Karpas-422 (cell line): ENCODE measurements around the gene ALDH2. TPM values are rescaled to one million over a fixed set of nuclear protein-coding genes. Genes with fewer than 3 reads are reported as not detected.

Source experiments
- DNase-seq: peaks from one replicate; pipeline ENCODE4 v3.0.0-alpha.2; 2015
- H2AFZ ChIP-seq: fragments of 200-600 bp; sonication (generic); 2 replicates; pipeline ENCODE4 v1.6.1; 2014; ENCODE audit warnings: antibody characterized with exemption, low read length, mixed read lengths
- H3K27ac ChIP-seq: fragments of 200-600 bp; sonication (generic); 2 replicates; pipeline ENCODE4 v1.5.1; 2014; ENCODE audit warnings: mild to moderate bottlenecking, low read length, moderate library complexity
- H3K27me3 ChIP-seq: fragments of 200-600 bp; sonication (generic); 2 replicates; pipeline ENCODE4 v1.6.1; 2014; ENCODE audit warnings: low read length, mixed read lengths
- H3K36me3 ChIP-seq: fragments of 200-600 bp; sonication (generic); 2 replicates; pipeline ENCODE4 v1.6.1; 2014; ENCODE audit warnings: low read length, mixed read lengths; ENCODE audit not compliant: insufficient read depth
- H3K4me1 ChIP-seq: fragments of 200-600 bp; sonication (generic); 2 replicates; pipeline ENCODE4 v1.6.1; 2014; ENCODE audit warnings: mild to moderate bottlenecking, low read length, mixed read lengths
- H3K4me2 ChIP-seq: fragments of 200-600 bp; sonication (generic); 2 replicates; pipeline ENCODE4 v1.6.1; 2014; ENCODE audit warnings: low read length, low read depth, mild to moderate bottlenecking; ENCODE audit not compliant: poor library complexity, severe bottlenecking
- H3K4me3 ChIP-seq: fragments of 200-600 bp; sonication (generic); 2 replicates; pipeline ENCODE4 v1.5.1; 2014; ENCODE audit warnings: mild to moderate bottlenecking, antibody characterized with exemption, low read length, mixed read lengths
- H3K79me2 ChIP-seq: fragments of 200-600 bp; sonication (generic); 2 replicates; pipeline ENCODE4 v1.6.1; 2014; ENCODE audit warnings: mild to moderate bottlenecking, low read length, mixed read lengths
- H3K9ac ChIP-seq: fragments of 200-600 bp; sonication (generic); 2 replicates; pipeline ENCODE4 v1.6.0; 2014; ENCODE audit warnings: low read length
- H3K9me2 ChIP-seq: fragments of 200-600 bp; sonication (generic), shearing (Covaris generic); replicated peaks from 2 replicates; pipeline ENCODE4 v1.6.0; 2014; ENCODE audit warnings: mild to moderate bottlenecking, low read length, moderate library complexity; ENCODE audit not compliant: insufficient read depth
- H3K9me3 ChIP-seq: fragments of 300-700, 200-600 bp; sonication (generic); 2 replicates; pipeline ENCODE4 v1.6.1; 2014; ENCODE audit warnings: low read length, mixed read lengths
- H4K20me1 ChIP-seq: fragments of 200-600 bp; sonication (generic); 2 replicates; pipeline ENCODE4 v1.6.1; 2014; ENCODE audit warnings: mild to moderate bottlenecking, antibody characterized with exemption, low read length, low read depth; ENCODE audit not compliant: insufficient read depth
- total RNA-seq: library from RNA; depleted of rRNA; stranded (reverse); fragments of >200 nt; shearing (Covaris generic); gene quantifications from 2 replicates; pipeline ENCODE4 v1.2.3, GENCODE V29; 2014; ENCODE audit warnings: low replicate concordance

ALDH2 gene
- total RNA-seq, 1 experiment from 2014 or later, result 69.0 TPM

- H4K20me1 ChIP-seq, result no peaks in the 10 kb centered on the region
- no peak overlapping the region for H3K4me3 ChIP-seq
- DNase-seq, result no peak
- H3K36me3 ChIP-seq, result no peaks in the 10 kb centered on the region; the same call in 1 of the 2 replicates
- peaks cover 26% of the 10 kb centered on the region for H3K4me1 ChIP-seq
- no peak overlapping the region for H2AFZ ChIP-seq
- no peak overlapping the region for H3K4me2 ChIP-seq
- H3K9ac ChIP-seq, result no peak overlapping the region
- no peak overlapping the region for H3K27ac ChIP-seq
- H3K27me3 ChIP-seq, result no peaks in the 10 kb centered on the region
- no peaks in the 10 kb centered on the region for H3K9me3 ChIP-seq
- H3K79me2 ChIP-seq, result no peaks in the 10 kb centered on the region
- H3K9me2 ChIP-seq, result no peaks in the 10 kb centered on the region
Observed at GRCh38 chr12:111754671-111755070, 12.1 kb upstream of the ALDH2 start.

GRCh38 chr12:111756196-111756595 is 10.5 kb upstream of the ALDH2 start:
- Histone ChIP-seq H3K27me3 (no peaks in the 10 kb centered on the region), H3K9me2 (no peaks in the 10 kb centered on the region), H3K4me1 (peaks cover 40% of the 10 kb centered on the region), H4K20me1 (no peaks in the 10 kb centered on the region), H3K79me2 (no peaks in the 10 kb centered on the region), H3K9ac (no peak overlapping the region), H3K4me3 (no peak overlapping the region), H2AFZ (no peak overlapping the region), H3K9me3 (no peaks in the 10 kb centered on the region), H3K4me2 (no peak overlapping the region), H3K36me3 (no peaks in the 10 kb centered on the region), H3K27ac (no peak overlapping the region)
- no peak for DNase-seq

- Histone ChIP-seq H3K79me2 (no peaks in the 10 kb centered on the region), H3K36me3 (no peaks in the 10 kb centered on the region), H3K4me1 (peaks cover 45% of the 10 kb centered on the region), H3K9me2 (no peaks in the 10 kb centered on the region), H3K27ac (no peak overlapping the region), H3K4me2 (no peak overlapping the region), H3K27me3 (no peaks in the 10 kb centered on the region), H3K4me3 (no peak overlapping the region), H3K9ac (no peak overlapping the region), H2AFZ (no peak overlapping the region), H4K20me1 (no peaks in the 10 kb centered on the region), H3K9me3 (no peaks in the 10 kb centered on the region)
- DNase-seq, result no peak
Observed at GRCh38 chr12:111756681-111757080, 10.1 kb upstream of the ALDH2 start.

GRCh38 chr12:111757361-111758119 is 9.2 kb upstream of the ALDH2 start:
- Histone ChIP-seq H3K4me2 (peak overlapping the region; percentile 65), H3K4me3 (peak overlapping the region; percentile 26; the same call in 1 of the 2 replicates), H4K20me1 (no peaks in the 10 kb centered on the region), H2AFZ (no peak overlapping the region), H3K9me2 (no peaks in the 10 kb centered on the region), H3K36me3 (no peaks in the 10 kb centered on the region), H3K27me3 (no peaks in the 10 kb centered on the region), H3K9ac (peak overlapping the region; percentile 61), H3K9me3 (no peaks in the 10 kb centered on the region), H3K4me1 (peaks cover 53% of the 10 kb centered on the region), H3K27ac (peak overlapping the region; percentile 82), H3K79me2 (no peaks in the 10 kb centered on the region)
- DNase-seq, result peak; percentile 89

GRCh38 chr12:111758120-111758561 is 8.6 kb upstream of the ALDH2 start:
- Histone ChIP-seq H3K4me3 (peak overlapping the region; percentile 26; the same call in 1 of the 2 replicates), H4K20me1 (no peaks in the 10 kb centered on the region), H3K9ac (peak overlapping the region; percentile 61), H3K9me3 (no peaks in the 10 kb centered on the region), H3K27me3 (no peaks in the 10 kb centered on the region), H3K4me1 (peaks cover 59% of the 10 kb centered on the region), H3K4me2 (peak overlapping the region; percentile 65), H3K9me2 (no peaks in the 10 kb centered on the region), H3K27ac (peak overlapping the region; percentile 82), H3K36me3 (no peaks in the 10 kb centered on the region), H3K79me2 (no peaks in the 10 kb centered on the region), H2AFZ (no peak overlapping the region)
- no peak for DNase-seq

GRCh38 chr12:111759271-111759670 is 7.5 kb upstream of the ALDH2 start:
- Histone ChIP-seq H3K4me1 (peaks cover 71% of the 10 kb centered on the region), H3K79me2 (no peaks in the 10 kb centered on the region), H3K9me2 (no peaks in the 10 kb centered on the region), H3K36me3 (no peaks in the 10 kb centered on the region), H3K4me2 (no peak overlapping the region), H3K27ac (no peak overlapping the region), H3K9ac (no peak overlapping the region), H3K9me3 (no peaks in the 10 kb centered on the region), H4K20me1 (no peaks in the 10 kb centered on the region), H3K27me3 (no peaks in the 10 kb centered on the region), H2AFZ (no peak overlapping the region), H3K4me3 (no peak overlapping the region)
- no peak for DNase-seq

GRCh38 chr12:111759991-111760390 is 6.7 kb upstream of the ALDH2 start:
- no peaks in the 10 kb centered on the region for H4K20me1 ChIP-seq

GRCh38 chr12:111761099-111761498 is 5.6 kb upstream of the ALDH2 start:
- Histone ChIP-seq H3K27ac (peak overlapping the region; percentile 78), H3K4me1 (peaks cover 88% of the 10 kb centered on the region), H3K4me2 (peak overlapping the region; percentile 53), H3K79me2 (no peaks in the 10 kb centered on the region), H3K27me3 (no peaks in the 10 kb centered on the region), H3K9ac (peak overlapping the region; percentile 31; the same call in 1 of the 2 replicates), H3K4me3 (peak overlapping the region; percentile 29; the same call in 1 of the 2 replicates), H3K9me3 (no peaks in the 10 kb centered on the region), H3K36me3 (no peaks in the 10 kb centered on the region), H4K20me1 (no peaks in the 10 kb centered on the region), H3K9me2 (no peaks in the 10 kb centered on the region), H2AFZ (no peak overlapping the region)
- peak; percentile 56 for DNase-seq

More at GRCh38 chr12:111759991-111760390, 6.7 kb upstream of the ALDH2 start:
- Histone ChIP-seq H3K4me2 (peak overlapping the region; percentile 53), H2AFZ (no peak overlapping the region), H3K9me3 (no peaks in the 10 kb centered on the region), H3K9ac (no peak overlapping the region), H3K27ac (no peak overlapping the region), H3K9me2 (no peaks in the 10 kb centered on the region), H3K79me2 (no peaks in the 10 kb centered on the region), H3K36me3 (no peaks in the 10 kb centered on the region), H3K27me3 (no peaks in the 10 kb centered on the region), H3K4me3 (no peak overlapping the region), H3K4me1 (peaks cover 77% of the 10 kb centered on the region)
- no peak for DNase-seq
